Keratinocyte (primary cell): ENCODE measurements around the gene SLC5A5.

ENCODE experiments used
- CTCF ChIP-seq, 3 experiments: IDR thresholded peaks in 1 of 3; conservative IDR thresholded peaks in 1 of 3; optimal IDR thresholded peaks in 1 of 3; 2 replicates in 2 of 3; 3 replicates in 1 of 3; pipeline versions ENCODE3 to v1.5.1; 2011; ENCODE audit warnings: low read length in 3 of 3, mild to moderate bottlenecking in 3 of 3, moderate library complexity in 2 of 3, control low read depth in 1 of 3, inconsistent platforms in 1 of 3; ENCODE audit not compliant: insufficient read depth in 2 of 3; ENCODE audit errors: extremely low read depth in 1 of 3
- EZH2 ChIP-seq: IDR thresholded peaks from one replicate; pipeline ENCODE4 v1.6.1; 2012; ENCODE audit warnings: inconsistent platforms, mild to moderate bottlenecking, low read length, moderate library complexity

- TF ChIP-seq CTCF (optimal IDR thresholded peaks at IDR 0.05 in 1 of 3, IDR thresholded peaks at IDR 0.05 in 1 of 3, conservative IDR thresholded peaks at IDR 0.05 in 1 of 3; ENCODE audit: extremely low read depth in 1 of 3, insufficient read depth in 2 of 3, low read length in 3 of 3) (no peak), EZH2 (no peak)
Measured at GRCh38 chr19:17830567-17831418, 41.0 kb upstream of the SLC5A5 start.
